Measurements from ENCODE around the gene MAP3K8. TPM values are rescaled to one million over a fixed set of nuclear protein-coding genes. Genes with fewer than 3 reads are reported as not detected.
A peak's percentile ranks its signal among the peaks of the same experiment; 100 is the strongest.
"Not testable (repeated sequence)": the region's sequence is repeated elsewhere in the genome, so short reads cannot be mapped to it uniquely, and the experiment has no call there.

MAP3K8 gene
- total and polyA plus RNA-seq, 2 donors (not counting 1 experiment from before 2014, with no cell fraction given) = 97.0 to 99.2 TPM

GRCh38 chr10:30472414-30473155 lies 38.6 kb downstream of the MAP3K8 start:
- Histone ChIP-seq H2AFZ (ENCODE audit: insufficient read depth, low read depth, low read length, poor library complexity, severe bottlenecking) (no peak overlapping the region), H3K4me2 (replicated peaks; ENCODE audit: low read depth, low read length, poor library complexity, severe bottlenecking) (no peak overlapping the region), H3K79me2 (ENCODE audit: control insufficient read depth, insufficient read depth, low read length) (peaks cover 4% of the 10 kb centered on the region), H4K20me1 (ENCODE audit: control insufficient read depth, insufficient read depth, low read length, poor library complexity, severe bottlenecking) (no peaks in the 10 kb centered on the region), H3K9ac (ENCODE audit: low read length) (no peak overlapping the region), H3K9me3 (ENCODE audit: control extremely low read depth in 1 of 3, control insufficient read depth in 2 of 3, insufficient read depth in 1 of 3, low read length in 2 of 3) (peaks cover 0 to 10% (median 0%) of the 10 kb centered on the region in 3 donors), H3K27ac (ENCODE audit: low read length in 2 of 2) (no peak overlapping the region), H3K36me3 (replicated peaks in 1 of 2; ENCODE audit: control extremely low read depth in 1 of 2, control insufficient read depth in 1 of 2, extremely low read depth in 1 of 2, insufficient read depth in 2 of 2, low read length in 1 of 2) (no peaks in the 10 kb centered on the region), H3K4me3 (ENCODE audit: control extremely low read depth in 1 of 5, extremely low read depth in 1 of 5, insufficient read depth in 1 of 5, low read depth in 2 of 5, low read length in 4 of 5) (no peak overlapping the region), H3K27me3 (replicated peaks in 1 of 4; ENCODE audit: control extremely low read depth in 1 of 4, control insufficient read depth in 3 of 4, insufficient read depth in 4 of 4, low read length in 3 of 4) (no peaks in the 10 kb centered on the region), H3K4me1 (ENCODE audit: control insufficient read depth in 2 of 2, insufficient read depth in 2 of 2, low read length in 2 of 2) (peaks cover 29% of the 10 kb centered on the region in 2 donors)
- DNase-seq (no peak), ATAC-seq (ENCODE audit: low read depth) (no peak)
- no peak overlapping the region for H3K4me3 Mint-ChIP-seq
- no peak for TF ChIP-seq EZH2 (IDR thresholded peaks at IDR 0.05; ENCODE audit: borderline replicate concordance, insufficient read depth, low read depth, low read length, poor library complexity, severe bottlenecking)
- no peak for TF ChIP-seq CTCF (IDR thresholded peaks at IDR 0.05)
- no peaks in the 10 kb centered on the region for H3K9me3 Mint-ChIP-seq (ENCODE audit: insufficient read depth)
- ChIA-PET POLR2A (interaction anchor here (0.5 kb wide), 1 partner anchor 67 kb away, joined by 4 read pairs; no protein-coding TSS in a partner anchor), CTCF (no interaction called here)
- H3K4me1 Mint-ChIP-seq = peaks cover 39% of the 10 kb centered on the region
- WGBS (ENCODE audit: insufficient coverage) = 92% methylated on average over 2 of the region's 4 CpGs
- no peaks in the 10 kb centered on the region for H3K27me3 Mint-ChIP-seq
- intact Hi-C loops (cut with micrococcal nuclease) = no loop called here
- H3K27ac Mint-ChIP-seq = peak overlapping the region; percentile 80

- ATAC-seq (ENCODE audit: low read depth); H3K4me3 Mint-ChIP-seq; H3K27ac ChIP-seq (ENCODE audit: low read length in 2 of 2); intact Hi-C loops (cut with micrococcal nuclease); H3K9ac ChIP-seq (ENCODE audit: low read length); H2AFZ ChIP-seq (ENCODE audit: insufficient read depth, low read depth, low read length, poor library complexity, severe bottlenecking); H3K4me2 ChIP-seq (replicated peaks; ENCODE audit: low read depth, low read length, poor library complexity, severe bottlenecking); H3K9me3 ChIP-seq (ENCODE audit: control extremely low read depth in 1 of 3, control insufficient read depth in 2 of 3, insufficient read depth in 1 of 3, low read length in 2 of 3); POLR2A ChIA-PET; H3K9me3 Mint-ChIP-seq (ENCODE audit: insufficient read depth); H4K20me1 ChIP-seq (ENCODE audit: control insufficient read depth, insufficient read depth, low read length, poor library complexity, severe bottlenecking); H3K27ac Mint-ChIP-seq; H3K4me3 ChIP-seq (ENCODE audit: control extremely low read depth in 1 of 5, extremely low read depth in 1 of 5, insufficient read depth in 1 of 5, low read depth in 2 of 5, low read length in 4 of 5); DNase-seq; H3K27me3 ChIP-seq (replicated peaks in 1 of 4; ENCODE audit: control extremely low read depth in 1 of 4, control insufficient read depth in 3 of 4, insufficient read depth in 4 of 4, low read length in 3 of 4); H3K27me3 Mint-ChIP-seq; H3K36me3 ChIP-seq (replicated peaks in 1 of 2; ENCODE audit: control extremely low read depth in 1 of 2, control insufficient read depth in 1 of 2, extremely low read depth in 1 of 2, insufficient read depth in 2 of 2, low read length in 1 of 2); H3K79me2 ChIP-seq (ENCODE audit: control insufficient read depth, insufficient read depth, low read length): not testable (repeated sequence)
- CTCF ChIA-PET = interaction anchor here (1.0 kb wide), 1 partner anchor 132 kb away, joined by 3 read pairs; no protein-coding TSS in a partner anchor
- WGBS (ENCODE audit: insufficient coverage) = 67% methylated on average over 3 of the region's 5 CpGs
- peaks cover 14 to 16% of the 10 kb centered on the region in 2 donors for H3K4me1 ChIP-seq (ENCODE audit: control insufficient read depth in 2 of 2, insufficient read depth in 2 of 2, low read length in 2 of 2)
- peaks cover 24% of the 10 kb centered on the region for H3K4me1 Mint-ChIP-seq
Observed at GRCh38 chr10:30475515-30475914, 41.5 kb downstream of the MAP3K8 start.

Measured in B cell (primary cell).